BLaER1 (cell line): ENCODE measurements around the gene KIAA0825.

Experiments used
- H3K27ac ChIP-seq: shearing (Covaris generic); formaldehyde crosslinking; 2 replicates; pipeline ENCODE4 v1.8.1; 2022
- H3K27me3 ChIP-seq: shearing (Covaris generic); formaldehyde crosslinking; 2 replicates; pipeline ENCODE4 v1.8.1; 2022
- H3K36me3 ChIP-seq: shearing (Covaris generic); formaldehyde crosslinking; 2 replicates; pipeline ENCODE4 v1.8.1; 2022
- H3K4me1 ChIP-seq: shearing (Covaris generic); formaldehyde crosslinking; 2 replicates; pipeline ENCODE4 v1.8.1; 2022
- H3K4me2 ChIP-seq: shearing (Covaris generic); formaldehyde crosslinking; 2 replicates; pipeline ENCODE4 v1.8.1; 2022
- H3K4me3 ChIP-seq: shearing (Covaris generic); formaldehyde crosslinking; 2 replicates; pipeline ENCODE4 v1.8.1; 2022
- H3K9ac ChIP-seq: shearing (Covaris generic); formaldehyde crosslinking; 2 replicates; pipeline ENCODE4 v1.8.1; 2022
- H3K9me3 ChIP-seq: shearing (Covaris generic); formaldehyde crosslinking; 2 replicates; pipeline ENCODE4 v1.8.1; 2022
- H4K20me1 ChIP-seq: shearing (Covaris generic); formaldehyde crosslinking; 2 replicates; pipeline ENCODE4 v1.8.1; 2022
- Cebpa-rat ChIP-seq: shearing (Covaris generic); IDR thresholded peaks from 2 replicates; pipeline ENCODE4 v1.8.1; 2022

The KIAA0825 gene

GRCh38 chr5:94473936-94474335 is 144.5 kb downstream of the KIAA0825 start:
- Histone ChIP-seq H3K4me1 (no peaks in the 10 kb centered on the region), H3K4me3 (no peak overlapping the region), H4K20me1 (no peaks in the 10 kb centered on the region), H3K27me3 (no peaks in the 10 kb centered on the region), H3K27ac (no peak overlapping the region), H3K4me2 (no peak overlapping the region), H3K36me3 (no peaks in the 10 kb centered on the region), H3K9ac (no peak overlapping the region), H3K9me3 (no peaks in the 10 kb centered on the region)
- no peak for TF ChIP-seq Cebpa-rat

DNA sequence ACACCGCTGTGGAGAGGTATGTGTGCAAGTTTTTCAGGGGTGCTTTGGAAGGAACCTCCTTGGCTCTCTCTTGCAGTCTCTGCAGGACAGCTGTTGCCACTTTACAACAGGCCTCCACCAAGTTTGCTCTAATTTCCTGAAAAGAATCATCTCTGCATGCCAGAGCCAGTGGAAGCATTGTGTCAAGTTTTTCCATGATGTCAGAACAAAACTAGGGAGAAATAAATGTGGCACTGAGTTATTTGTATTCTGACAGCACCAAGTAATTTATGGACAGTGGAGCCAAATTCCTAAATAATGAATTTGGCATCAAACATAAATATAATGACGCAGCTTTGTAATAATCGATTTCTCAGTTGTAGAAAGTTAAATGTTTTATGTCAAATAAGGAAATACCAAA is 146.9 kb downstream of the KIAA0825 start:
- Histone ChIP-seq H3K27me3 (no peaks in the 10 kb centered on the region), H3K27ac (no peak overlapping the region)
- TF ChIP-seq Cebpa-rat: no peak

GRCh38 chr5:94470802-94471201 is 147.6 kb downstream of the KIAA0825 start:
- no peak overlapping the region for H3K4me2 ChIP-seq
- no peak overlapping the region for H3K4me3 ChIP-seq
- no peaks in the 10 kb centered on the region for H3K36me3 ChIP-seq
- no peak overlapping the region for H3K9ac ChIP-seq
- H4K20me1 ChIP-seq: no peaks in the 10 kb centered on the region
- H3K9me3 ChIP-seq: no peaks in the 10 kb centered on the region
- TF ChIP-seq Cebpa-rat: no peak
- H3K27ac ChIP-seq: no peak overlapping the region
- no peaks in the 10 kb centered on the region for H3K27me3 ChIP-seq
- no peaks in the 10 kb centered on the region for H3K4me1 ChIP-seq

More for the DNA sequence above, 146.9 kb downstream of the KIAA0825 start:
- Histone ChIP-seq H3K9ac (no peak overlapping the region), H3K9me3 (no peaks in the 10 kb centered on the region), H3K4me1 (no peaks in the 10 kb centered on the region), H3K4me2 (no peak overlapping the region), H4K20me1 (no peaks in the 10 kb centered on the region), H3K36me3 (no peaks in the 10 kb centered on the region), H3K4me3 (no peak overlapping the region)

- Histone ChIP-seq H3K36me3 (no peaks in the 10 kb centered on the region), H3K4me2 (no peak overlapping the region), H3K9ac (no peak overlapping the region), H3K4me1 (no peaks in the 10 kb centered on the region), H3K27ac (no peak overlapping the region), H3K4me3 (no peak overlapping the region), H3K9me3 (no peaks in the 10 kb centered on the region), H4K20me1 (no peaks in the 10 kb centered on the region), H3K27me3 (no peaks in the 10 kb centered on the region)
- TF ChIP-seq Cebpa-rat: no peak
Observed at GRCh38 chr5:94469894-94470329, 148.5 kb downstream of the KIAA0825 start.

- Histone ChIP-seq H3K36me3 (no peaks in the 10 kb centered on the region), H3K4me1 (no peaks in the 10 kb centered on the region), H3K9ac (no peak overlapping the region), H3K27me3 (no peaks in the 10 kb centered on the region), H3K27ac (no peak overlapping the region), H4K20me1 (no peaks in the 10 kb centered on the region), H3K4me2 (no peak overlapping the region), H3K9me3 (no peaks in the 10 kb centered on the region), H3K4me3 (no peak overlapping the region)
- no peak for TF ChIP-seq Cebpa-rat
Observed at GRCh38 chr5:94467954-94468930, 150.2 kb downstream of the KIAA0825 start.

DNA sequence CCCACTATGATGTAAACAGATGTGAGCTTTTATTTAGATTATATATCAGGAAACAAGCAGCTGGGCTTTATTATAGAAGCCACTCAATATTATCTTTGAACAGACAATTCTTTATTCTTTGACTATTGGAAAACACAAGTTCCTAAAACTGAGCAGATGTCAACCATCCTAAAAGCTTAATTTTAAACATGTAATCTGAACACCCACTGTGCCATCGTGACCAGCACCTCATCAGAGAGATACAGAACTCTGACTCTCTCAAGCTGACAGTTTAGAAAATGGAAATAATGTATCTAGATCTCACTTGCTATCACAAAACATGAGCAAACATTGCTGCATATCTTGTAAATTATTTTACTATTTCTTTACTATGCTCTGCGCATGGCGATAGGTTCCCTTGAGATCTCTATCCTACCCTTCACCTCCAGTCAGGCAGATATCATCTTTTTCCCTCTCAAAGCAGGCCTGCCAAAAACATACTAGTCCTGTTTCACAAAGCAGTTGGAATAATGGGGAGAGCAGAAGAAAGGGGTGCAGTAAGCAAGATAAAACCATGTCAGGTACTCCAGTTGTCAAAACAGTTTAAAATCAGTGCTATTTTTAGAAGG is 151.0 kb downstream of the KIAA0825 start:
- H3K9ac ChIP-seq: no peak overlapping the region
- H4K20me1 ChIP-seq: no peaks in the 10 kb centered on the region
- no peaks in the 10 kb centered on the region for H3K36me3 ChIP-seq
- H3K4me1 ChIP-seq: no peaks in the 10 kb centered on the region
- no peak overlapping the region for H3K4me2 ChIP-seq
- no peak overlapping the region for H3K27ac ChIP-seq
- no peaks in the 10 kb centered on the region for H3K9me3 ChIP-seq
- no peaks in the 10 kb centered on the region for H3K27me3 ChIP-seq
- no peak for TF ChIP-seq Cebpa-rat
- no peak overlapping the region for H3K4me3 ChIP-seq

DNA sequence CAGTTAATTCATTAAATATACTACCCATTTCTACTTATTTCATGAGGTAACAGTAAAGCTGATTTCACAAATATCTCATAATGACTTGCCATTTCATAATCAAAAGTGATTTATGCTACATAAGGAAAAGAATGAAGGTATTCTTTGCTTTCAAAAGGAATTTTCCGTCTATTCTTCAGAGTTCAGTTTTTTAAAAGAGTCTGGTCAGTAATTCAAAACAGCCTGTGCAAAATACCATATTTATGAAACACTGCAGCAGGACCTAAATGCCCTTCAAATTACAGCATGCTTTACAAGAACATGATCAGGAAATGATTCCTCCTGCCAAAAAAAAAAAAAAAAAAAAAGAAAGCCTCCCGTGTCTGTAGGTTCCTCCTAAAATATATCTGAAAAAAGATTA is 154.7 kb downstream of the KIAA0825 start:
- no peak overlapping the region for H3K4me3 ChIP-seq
- no peaks in the 10 kb centered on the region for H3K9me3 ChIP-seq
- no peaks in the 10 kb centered on the region for H3K36me3 ChIP-seq
- H3K9ac ChIP-seq: no peak overlapping the region
- H3K4me2 ChIP-seq: no peak overlapping the region
- no peaks in the 10 kb centered on the region for H3K4me1 ChIP-seq
- no peak overlapping the region for H3K27ac ChIP-seq
- no peaks in the 10 kb centered on the region for H4K20me1 ChIP-seq
- no peaks in the 10 kb centered on the region for H3K27me3 ChIP-seq
- no peak for TF ChIP-seq Cebpa-rat

GRCh38 chr5:94461131-94461530 is 157.3 kb downstream of the KIAA0825 start:
- no peak overlapping the region for H3K4me3 ChIP-seq
- TF ChIP-seq Cebpa-rat: no peak

DNA sequence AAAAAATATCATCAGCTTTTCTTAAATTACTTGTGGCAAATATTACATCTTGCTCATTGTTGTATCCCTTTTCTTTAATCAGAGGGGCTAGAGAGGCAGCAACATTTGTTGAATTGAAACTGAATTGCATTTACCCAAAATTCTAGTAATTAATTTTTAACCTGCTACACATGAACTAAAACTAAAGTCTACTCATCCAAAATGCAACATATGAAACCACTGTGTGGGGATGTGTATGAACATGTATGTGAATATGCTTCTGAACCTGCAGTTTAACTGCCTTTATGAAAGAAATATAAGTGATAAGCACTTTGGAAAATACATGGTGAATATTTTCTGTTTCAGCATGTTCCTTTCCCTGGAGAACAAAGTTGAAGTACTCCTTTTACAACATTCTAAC is 158.5 kb downstream of the KIAA0825 start:
- H3K4me2 ChIP-seq: no peak overlapping the region
- H3K27ac ChIP-seq: no peak overlapping the region

More at GRCh38 chr5:94461131-94461530, 157.3 kb downstream of the KIAA0825 start:
- Histone ChIP-seq H3K9ac (no peak overlapping the region), H4K20me1 (no peaks in the 10 kb centered on the region), H3K4me1 (no peaks in the 10 kb centered on the region), H3K27ac (no peak overlapping the region), H3K4me2 (no peak overlapping the region), H3K9me3 (no peaks in the 10 kb centered on the region), H3K36me3 (no peaks in the 10 kb centered on the region), H3K27me3 (no peaks in the 10 kb centered on the region)

GRCh38 chr5:94457788-94458187 is 160.6 kb downstream of the KIAA0825 start:
- H3K9ac ChIP-seq: no peak overlapping the region

More for the DNA sequence above, 158.5 kb downstream of the KIAA0825 start:
- Histone ChIP-seq H3K36me3 (no peaks in the 10 kb centered on the region), H3K9ac (no peak overlapping the region), H3K9me3 (no peaks in the 10 kb centered on the region), H3K27me3 (no peaks in the 10 kb centered on the region), H3K4me1 (no peaks in the 10 kb centered on the region), H4K20me1 (no peaks in the 10 kb centered on the region), H3K4me3 (no peak overlapping the region)
- TF ChIP-seq Cebpa-rat: no peak

More at GRCh38 chr5:94457788-94458187, 160.6 kb downstream of the KIAA0825 start:
- H3K9me3 ChIP-seq: no peaks in the 10 kb centered on the region
- TF ChIP-seq Cebpa-rat: no peak
- H3K4me3 ChIP-seq: no peak overlapping the region
- no peak overlapping the region for H3K4me2 ChIP-seq
- no peak overlapping the region for H3K27ac ChIP-seq
- H3K4me1 ChIP-seq: no peaks in the 10 kb centered on the region
- H3K27me3 ChIP-seq: no peaks in the 10 kb centered on the region
- no peaks in the 10 kb centered on the region for H3K36me3 ChIP-seq
- no peaks in the 10 kb centered on the region for H4K20me1 ChIP-seq
